SK-N-SH (cell line): ENCODE data around the gene HLF.

Source experiments
- CHD2 ChIP-seq: fragments of 150-350 bp; IDR thresholded peaks from 2 replicates; pipeline ENCODE4 v1.6.1; 2018; ENCODE audit warnings: low read length; ENCODE audit not compliant: partially characterized antibody
- POLR2AphosphoS5 ChIP-seq: IDR thresholded peaks from 2 replicates; pipeline ENCODE4 v1.6.1; 2012; ENCODE audit warnings: low read depth, low read length
- RCOR1 ChIP-seq: fragments of 150-350 bp; IDR thresholded peaks from 2 replicates; pipeline ENCODE4 v1.6.1; 2017; ENCODE audit warnings: antibody characterized with exemption, low read length
- REST ChIP-seq: IDR thresholded peaks from 2 replicates; pipeline ENCODE4 v1.6.1; 2012; ENCODE audit warnings: mild to moderate bottlenecking, low read depth, low read length, moderate library complexity
- TAF1 ChIP-seq: IDR thresholded peaks from 2 replicates; pipeline ENCODE4 v1.6.1; 2012; ENCODE audit warnings: low read depth, mild to moderate bottlenecking, low read length, moderate library complexity, borderline replicate concordance
- USF1 ChIP-seq: IDR thresholded peaks from 2 replicates; pipeline ENCODE4 v1.4.0; 2012; ENCODE audit warnings: low read depth, borderline replicate concordance
- YY1 ChIP-seq: IDR thresholded peaks from 2 replicates; pipeline ENCODE4 v1.4.0; 2012; ENCODE audit warnings: low read depth, mild to moderate bottlenecking
- TF ChIP-seq, protein P1 (sequence below): fragments of 200-600 bp; sonication (generic); IDR thresholded peaks from 2 replicates; pipeline ENCODE4 v1.6.1; 2017; ENCODE audit warnings: antibody characterized with exemption, mild to moderate bottlenecking, moderate library complexity
- TF ChIP-seq, protein P2 (sequence below): fragments of 150-350 bp; IDR thresholded peaks from 2 replicates; pipeline ENCODE4 v1.6.1; 2017; ENCODE audit warnings: antibody characterized with exemption, low read length, low read depth, borderline replicate concordance

DNA sequence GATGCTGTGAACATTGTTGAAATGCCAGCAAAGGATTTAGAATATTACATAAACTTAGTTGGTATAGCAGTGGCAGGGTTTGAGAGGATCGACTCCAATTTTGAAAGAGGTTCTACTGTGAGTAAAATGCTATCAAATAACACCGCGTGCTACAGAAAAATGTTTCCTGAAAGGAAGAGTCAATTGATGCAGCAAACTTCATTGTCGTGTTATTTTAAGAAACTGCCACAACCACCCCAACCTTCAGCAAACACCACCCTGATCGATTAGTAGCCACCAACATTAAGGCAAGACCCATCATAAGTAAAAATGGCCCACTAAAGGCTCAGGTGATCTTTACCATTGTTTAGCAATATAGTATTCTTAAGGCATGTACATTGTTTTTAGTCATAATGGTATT lies 27.3 kb downstream of the HLF start:
- TF ChIP-seq YY1: no peak
- TF ChIP-seq, protein P1, sequence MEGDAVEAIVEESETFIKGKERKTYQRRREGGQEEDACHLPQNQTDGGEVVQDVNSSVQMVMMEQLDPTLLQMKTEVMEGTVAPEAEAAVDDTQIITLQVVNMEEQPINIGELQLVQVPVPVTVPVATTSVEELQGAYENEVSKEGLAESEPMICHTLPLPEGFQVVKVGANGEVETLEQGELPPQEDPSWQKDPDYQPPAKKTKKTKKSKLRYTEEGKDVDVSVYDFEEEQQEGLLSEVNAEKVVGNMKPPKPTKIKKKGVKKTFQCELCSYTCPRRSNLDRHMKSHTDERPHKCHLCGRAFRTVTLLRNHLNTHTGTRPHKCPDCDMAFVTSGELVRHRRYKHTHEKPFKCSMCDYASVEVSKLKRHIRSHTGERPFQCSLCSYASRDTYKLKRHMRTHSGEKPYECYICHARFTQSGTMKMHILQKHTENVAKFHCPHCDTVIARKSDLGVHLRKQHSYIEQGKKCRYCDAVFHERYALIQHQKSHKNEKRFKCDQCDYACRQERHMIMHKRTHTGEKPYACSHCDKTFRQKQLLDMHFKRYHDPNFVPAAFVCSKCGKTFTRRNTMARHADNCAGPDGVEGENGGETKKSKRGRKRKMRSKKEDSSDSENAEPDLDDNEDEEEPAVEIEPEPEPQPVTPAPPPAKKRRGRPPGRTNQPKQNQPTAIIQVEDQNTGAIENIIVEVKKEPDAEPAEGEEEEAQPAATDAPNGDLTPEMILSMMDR: no peak
- no peak for TF ChIP-seq CHD2
- no peak for TF ChIP-seq RCOR1
- no peak for TF ChIP-seq POLR2AphosphoS5
- no peak for TF ChIP-seq REST
- TF ChIP-seq TAF1: no peak
- no peak for TF ChIP-seq USF1
- TF ChIP-seq, protein P2, sequence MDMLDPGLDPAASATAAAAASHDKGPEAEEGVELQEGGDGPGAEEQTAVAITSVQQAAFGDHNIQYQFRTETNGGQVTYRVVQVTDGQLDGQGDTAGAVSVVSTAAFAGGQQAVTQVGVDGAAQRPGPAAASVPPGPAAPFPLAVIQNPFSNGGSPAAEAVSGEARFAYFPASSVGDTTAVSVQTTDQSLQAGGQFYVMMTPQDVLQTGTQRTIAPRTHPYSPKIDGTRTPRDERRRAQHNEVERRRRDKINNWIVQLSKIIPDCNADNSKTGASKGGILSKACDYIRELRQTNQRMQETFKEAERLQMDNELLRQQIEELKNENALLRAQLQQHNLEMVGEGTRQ: no peak
